SKM-1 treated with dmso at 0.1 percent for 144 hours (cell line): ENCODE measurements around the gene HPSE.

ENCODE experiments used
- DNase-seq: peaks from one replicate; lab custom pipeline; 2025; ENCODE audit not compliant: unreplicated experiment; lab: John Stamatoyannopoulos, UW

HPSE gene

DNA sequence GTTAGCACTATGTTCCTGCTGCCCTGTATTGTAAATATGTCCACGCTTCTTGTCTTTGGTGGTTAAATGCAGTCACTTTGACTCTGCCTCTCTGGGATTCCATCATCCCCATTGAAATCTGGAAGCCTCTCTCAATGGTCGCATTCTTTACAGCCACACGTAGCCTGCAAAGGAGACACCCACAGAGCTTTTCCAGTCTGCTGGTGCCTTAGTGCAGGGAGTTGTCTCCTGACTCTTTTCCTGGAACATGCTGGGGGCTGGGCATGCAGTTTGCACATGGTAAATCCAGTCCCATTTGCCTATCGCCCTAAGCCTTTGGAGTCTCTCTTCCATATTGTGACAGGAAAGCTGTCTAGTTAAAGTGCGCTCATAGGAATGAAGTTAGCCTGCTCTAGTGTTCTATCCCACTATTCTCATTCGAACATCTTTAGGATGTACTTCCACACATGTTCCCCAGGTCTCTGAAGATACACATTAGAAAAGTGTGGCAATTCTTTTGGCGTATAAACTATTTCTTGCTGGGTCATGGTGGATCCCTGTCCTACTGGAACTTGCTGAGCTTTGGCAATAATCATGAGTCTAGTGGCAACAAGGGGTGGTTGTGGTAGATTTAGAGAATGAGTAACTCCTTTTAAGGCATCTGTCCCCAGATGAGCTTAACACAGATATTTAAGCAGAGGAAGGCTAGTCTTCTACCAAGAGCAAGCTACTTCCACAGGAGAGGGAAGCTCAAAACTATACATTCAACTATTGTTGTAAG is 83.8 kb downstream of the HPSE start:
- DNase-seq, result no peak

GRCh38 chr4:83248486-83248885 is 86.2 kb downstream of the HPSE start:
- DNase-seq, result no peak

- no peak for DNase-seq
Measured at GRCh38 chr4:83247415-83248357, 87.0 kb downstream of the HPSE start.
